IMR-90 (cell line): ENCODE data around the gene MCRIP2. TPM values are rescaled to one million over a fixed set of nuclear protein-coding genes. Genes with fewer than 3 reads are reported as not detected.
A peak's percentile ranks its signal among the peaks of the same experiment; 100 is the strongest.

Experiments
- ATAC-seq: fragments of 200-7000 bp; cut with Tn5 transposase; 2 replicates; pipeline ENCODE4 v1.9.1; 2020; ENCODE audit warnings: low read depth, mild to moderate bottlenecking, moderate library complexity
- BruUV-seq: library from RNA; stranded (reverse); fragments of 400-500 nt; replicated peaks from 2 replicates; lab custom pipeline; 2021; lab: Mats Ljungman, UMichigan
- CTCF ChIA-PET: fragments of 300-600 bp; formaldehyde crosslinking; extraction: SDS; loops from one replicate; lab custom pipeline; 2021; ENCODE audit warnings: antibody characterized with exemption; lab: Yijun Ruan, JAX
- POLR2A ChIA-PET: fragments of 300-600 bp; sonication (Branson Sonifier 250); formaldehyde crosslinking; loops from one replicate; lab custom pipeline; 2022; ENCODE audit warnings: antibody characterized with exemption; ENCODE audit not compliant: unreplicated experiment; lab: Charles Lee
- DNase-seq: peaks from one replicate; pipeline ENCODE4 v3.0.0; 2013
- H2AFZ ChIP-seq: replicated peaks from 2 replicates; pipeline ENCODE3; 2013; ENCODE audit warnings: low read length, mild to moderate bottlenecking; ENCODE audit not compliant: poor library complexity
- H2AK5ac ChIP-seq: 2 replicates; pipeline ENCODE4 v1.6.1; 2013; ENCODE audit warnings: low read depth, low read length, inconsistent platforms
- H2AK9ac ChIP-seq: replicated peaks from 2 replicates; pipeline ENCODE3; 2013; ENCODE audit warnings: mild to moderate bottlenecking, low read depth, low read length, moderate library complexity; ENCODE audit not compliant: poor library complexity
- H2BK120ac ChIP-seq: 2 replicates; pipeline ENCODE4 v1.6.1; 2013; ENCODE audit warnings: low read depth, low read length, inconsistent platforms
- H2BK15ac ChIP-seq: 3 replicates; pipeline ENCODE4 v1.6.1; 2013; ENCODE audit warnings: low read depth, low read length, inconsistent platforms
- H2BK20ac ChIP-seq: 2 replicates; pipeline ENCODE4 v1.6.1; 2013; ENCODE audit warnings: low read depth, mild to moderate bottlenecking, inconsistent platforms, low read length, moderate library complexity
- H2BK5ac ChIP-seq: 2 replicates; pipeline ENCODE4 v1.6.1; 2013; ENCODE audit warnings: mild to moderate bottlenecking, low read depth, low read length, inconsistent platforms; ENCODE audit not compliant: poor library complexity, severe bottlenecking
- H3K14ac ChIP-seq: replicated peaks from 2 replicates; pipeline ENCODE4 v1.6.1; 2013; ENCODE audit warnings: low read depth, low read length, inconsistent platforms
- H3K18ac ChIP-seq: 2 replicates; pipeline ENCODE4 v1.6.1; 2013; ENCODE audit warnings: low read depth, low read length, control low read depth
- H3K23ac ChIP-seq: 2 replicates; pipeline ENCODE4 v1.6.1; 2013; ENCODE audit warnings: low read depth, low read length, inconsistent platforms
- H3K27ac ChIP-seq: 2 replicates; pipeline ENCODE4 v1.5.1; 2013; ENCODE audit warnings: mild to moderate bottlenecking, control low read depth, low read length; ENCODE audit not compliant: insufficient read depth
- H3K27me3 ChIP-seq: 2 replicates; pipeline ENCODE4 v1.6.1; 2013; ENCODE audit warnings: low read length; ENCODE audit not compliant: control insufficient read depth, insufficient read depth
- H3K36me3 ChIP-seq: 2 replicates; pipeline ENCODE4 v1.6.1; 2013; ENCODE audit warnings: low read length, mixed read lengths; ENCODE audit not compliant: control insufficient read depth, insufficient read depth
- H3K4ac ChIP-seq: 2 replicates; pipeline ENCODE4 v1.6.1; 2013; ENCODE audit warnings: low read depth, low read length, inconsistent platforms
- H3K4me1 ChIP-seq: 2 replicates; pipeline ENCODE4 v1.6.1; 2013; ENCODE audit warnings: low read length, mixed read lengths; ENCODE audit not compliant: control insufficient read depth, insufficient read depth
- H3K4me2 ChIP-seq: 2 replicates; pipeline ENCODE4 v1.6.1; 2013; ENCODE audit warnings: low read depth, mild to moderate bottlenecking, control low read depth, low read length, moderate library complexity
- H3K4me3 ChIP-seq: 2 replicates; pipeline ENCODE4 v1.5.1; 2013; ENCODE audit warnings: low read depth, mild to moderate bottlenecking, control low read depth, low read length, moderate library complexity; ENCODE audit not compliant: insufficient read depth
- H3K56ac ChIP-seq: 2 replicates; pipeline ENCODE4 v1.6.1; 2013; ENCODE audit warnings: low read length, inconsistent platforms; ENCODE audit not compliant: insufficient read depth; ENCODE audit errors: extremely low read depth
- H3K79me1 ChIP-seq, 2 experiments: 2 replicates each; pipeline ENCODE4 v1.6.1; 2013; ENCODE audit warnings: low read length in 2 of 2, inconsistent platforms in 1 of 2, low read depth in 1 of 2
- H3K9ac ChIP-seq: 2 replicates; pipeline ENCODE4 v1.6.1; 2013; ENCODE audit warnings: low read depth, low read length, control low read depth
- H3K9me1 ChIP-seq: 2 replicates; pipeline ENCODE4 v1.6.1; 2013; ENCODE audit warnings: low read length, inconsistent platforms; ENCODE audit not compliant: insufficient read depth
- H3K9me3 ChIP-seq: 2 replicates; pipeline ENCODE4 v1.6.1; 2013; ENCODE audit warnings: low read length; ENCODE audit not compliant: control insufficient read depth, insufficient read depth
- H4K20me1 ChIP-seq: 2 replicates; pipeline ENCODE4 v1.6.1; 2013; ENCODE audit warnings: low read length, inconsistent platforms; ENCODE audit not compliant: insufficient read depth
- H4K5ac ChIP-seq: 2 replicates; pipeline ENCODE4 v1.6.1; 2013; ENCODE audit warnings: mild to moderate bottlenecking, low read depth, low read length, control low read depth
- H4K8ac ChIP-seq, 2 experiments: 2 replicates each; pipeline ENCODE4 v1.6.1; 2013; ENCODE audit warnings: low read depth in 2 of 2, low read length in 2 of 2, control low read depth in 1 of 2, inconsistent platforms in 1 of 2
- H4K91ac ChIP-seq: 2 replicates; pipeline ENCODE4 v1.6.1; 2013; ENCODE audit warnings: low read depth, low read length, inconsistent platforms; ENCODE audit not compliant: insufficient read depth
- BHLHE40 ChIP-seq: fragments of 150-350 bp; IDR thresholded peaks from 2 replicates; pipeline ENCODE4 v1.6.1; 2016; ENCODE audit warnings: mild to moderate bottlenecking, low read depth, low read length
- CEBPB ChIP-seq: IDR thresholded peaks from 2 replicates; pipeline ENCODE4 v1.6.1; 2012; ENCODE audit warnings: low read depth, low read length, improper control_type of control experiment
- CHD1 ChIP-seq: IDR thresholded peaks from 2 replicates; pipeline ENCODE4 v1.6.1; 2012; ENCODE audit warnings: low read depth, low read length, improper control_type of control experiment
- CTCF ChIP-seq: conservative IDR thresholded peaks from 2 replicates; pipeline ENCODE4 v1.5.1; 2012; ENCODE audit warnings: mild to moderate bottlenecking, low read depth, low read length, improper control_type of control experiment
- ELK1 ChIP-seq: fragments of 150-350 bp; IDR thresholded peaks from 2 replicates; pipeline ENCODE4 v1.6.1; 2016; ENCODE audit warnings: low read depth, mild to moderate bottlenecking, low read length, moderate library complexity, borderline replicate concordance
- FOS ChIP-seq: fragments of 150-350 bp; IDR thresholded peaks from 2 replicates; pipeline ENCODE4 v1.6.1; 2016; ENCODE audit warnings: low read depth, low read length
- MAFK ChIP-seq: IDR thresholded peaks from 2 replicates; pipeline ENCODE4 v1.6.1; 2012; ENCODE audit warnings: low read depth, low read length, improper control_type of control experiment
- MAZ ChIP-seq: IDR thresholded peaks from 2 replicates; pipeline ENCODE4 v1.6.1; 2012; ENCODE audit warnings: low read depth, mild to moderate bottlenecking, low read length, improper control_type of control experiment, moderate library complexity, borderline replicate concordance
- MXI1 ChIP-seq: IDR thresholded peaks from 2 replicates; pipeline ENCODE4 v1.6.1; 2012; ENCODE audit warnings: low read depth, mild to moderate bottlenecking, low read length, moderate library complexity, borderline replicate concordance
- NFE2L2 ChIP-seq: fragments of 150-350 bp; IDR thresholded peaks from 2 replicates; pipeline ENCODE4 v1.6.1; 2016; ENCODE audit warnings: low read depth, mild to moderate bottlenecking, low read length
- POLR2A ChIP-seq: IDR thresholded peaks from 2 replicates; pipeline ENCODE4 v1.6.1; 2012; ENCODE audit warnings: mild to moderate bottlenecking, low read depth, low read length
- RAD21 ChIP-seq: IDR thresholded peaks from 2 replicates; pipeline ENCODE4 v1.6.1; 2012; ENCODE audit warnings: low read length, improper control_type of control experiment
- RCOR1 ChIP-seq: IDR thresholded peaks from 2 replicates; pipeline ENCODE4 v1.6.1; 2012; ENCODE audit warnings: mild to moderate bottlenecking, low read length, improper control_type of control experiment; ENCODE audit not compliant: insufficient replicate concordance
- RFX5 ChIP-seq: IDR thresholded peaks from 2 replicates; pipeline ENCODE4 v1.8.0; 2012; ENCODE audit warnings: low read depth, mild to moderate bottlenecking, low read length, moderate library complexity
- SMC3 ChIP-seq: fragments of 150-350 bp; IDR thresholded peaks from 2 replicates; pipeline ENCODE4 v1.6.1; 2016; ENCODE audit warnings: low read depth, mild to moderate bottlenecking, antibody characterized with exemption, low read length, moderate library complexity
- USF2 ChIP-seq: fragments of 150-350 bp; IDR thresholded peaks from 2 replicates; pipeline ENCODE4 v1.6.1; 2017; ENCODE audit warnings: mild to moderate bottlenecking, antibody characterized with exemption, low read length, low read depth
- WGBS, 2 experiments: methylation state at CpG; one replicate each; pipeline versions ENCODE4 v1.1.5 to v1.1.7; 2013; ENCODE audit warnings: missing lambda C conversion rate in 2 of 2; ENCODE audit not compliant: insufficient read length in 1 of 2; ENCODE audit errors: extremely low coverage in 2 of 2; 5-methylcytosine and 5-hydroxymethylcytosine counted together
- dilution Hi-C: fragments of 300-500 bp; cut with HindIII; formaldehyde crosslinking; loops from one replicate; pipeline ENCODE4 v1.14.3; 2018; ENCODE audit warnings: low sequenced_read_pairs; ENCODE audit not compliant: unreplicated experiment
- in situ Hi-C: fragments of 300-500 bp; cut with MboI; formaldehyde crosslinking; loops from 3 replicates; pipeline ENCODE4 v1.14.3; 2019; ENCODE audit warnings: low sequenced_read_pairs, inconsistent platforms, mixed read lengths
- intact Hi-C: fragments of 100-400 bp; cut with micrococcal nuclease; formaldehyde crosslinking; loops from 2 replicates; pipeline ENCODE4 v1.10.0; 2022
- polyA plus RNA-seq, 3 experiments: library from polyadenylated mRNA; depleted of rRNA; stranded (reverse); fragments of >200 nt; gene quantifications; 2 replicates each; pipeline ENCODE4 v1.2.3, GENCODE V29; 2012; ENCODE audit warnings: low replicate concordance in 1 of 3
- total RNA-seq: library from RNA; depleted of rRNA; stranded (reverse); fragments of >200 nt; gene quantifications from 2 replicates; pipeline ENCODE4 v1.2.3, GENCODE V29; 2012

The MCRIP2 gene
- total and polyA plus RNA-seq, 2 of the 4 experiments (the other 2 are of a cell fraction): 6.3 to 19.6 TPM

GRCh38 chr16:676565-676902, 34.9 kb downstream of the MCRIP2 start:
- no peak overlapping the region for H3K4me3 ChIP-seq
- no peak for TF ChIP-seq MAZ
- no peak for TF ChIP-seq ELK1
- no peak for TF ChIP-seq POLR2A
- TF ChIP-seq RAD21: no peak
- TF ChIP-seq RFX5: no peak
- no peak for TF ChIP-seq CTCF
- no peak for TF ChIP-seq FOS
- no peak for TF ChIP-seq CHD1
- no peak for TF ChIP-seq NFE2L2
- TF ChIP-seq SMC3: no peak
- no peak for TF ChIP-seq RCOR1
- TF ChIP-seq MAFK: no peak
- TF ChIP-seq USF2: no peak
- TF ChIP-seq CEBPB: no peak
- TF ChIP-seq MXI1: no peak
- no peak for TF ChIP-seq BHLHE40
- WGBS, 2 experiments: 91% methylated on average over 15 of the region's 21 CpGs; no CpG with 5 or more reads in 1 of the 2 experiments
- H3K4me1 ChIP-seq: peaks cover 15% of the 10 kb centered on the region
- no peak overlapping the region for H4K91ac ChIP-seq
- H3K79me1 ChIP-seq: peaks cover 0 to 27% of the 10 kb centered on the region in 2 experiments; a peak in 2 of 4 replicates
- H2BK5ac ChIP-seq: no peak overlapping the region
- no peak overlapping the region for H4K8ac ChIP-seq
- H3K27me3 ChIP-seq: no peaks in the 10 kb centered on the region
- no peak overlapping the region for H3K4ac ChIP-seq
- CTCF ChIA-PET: no interaction called here
- H3K9me1 ChIP-seq: peaks cover 9% of the 10 kb centered on the region; the same call in 1 of the 2 replicates
- in situ Hi-C loops: no loop called here
- H3K9me3 ChIP-seq: no peaks in the 10 kb centered on the region
- POLR2A ChIA-PET: no interaction called here
- H2AK9ac ChIP-seq: peak overlapping the region; percentile 78
- H3K27ac ChIP-seq: no peak overlapping the region
- DNase-seq (no peak), ATAC-seq (no peak)
- no peak overlapping the region for H2AK5ac ChIP-seq
- peaks cover 29% of the 10 kb centered on the region for H4K20me1 ChIP-seq
- dilution Hi-C loops: no loop called here
- intact Hi-C loops: no loop called here
- no peak overlapping the region for H2BK20ac ChIP-seq
- H3K9ac ChIP-seq: no peak overlapping the region
- peaks cover 28% of the 10 kb centered on the region for H3K36me3 ChIP-seq
- no peak overlapping the region for H2BK120ac ChIP-seq
- H3K56ac ChIP-seq: no peak overlapping the region
- no peak overlapping the region for H4K5ac ChIP-seq
- no TSS peak for BruUV-seq
- no peak overlapping the region for H2AFZ ChIP-seq
- no peak overlapping the region for H3K23ac ChIP-seq
- H2BK15ac ChIP-seq: no peak overlapping the region
- no peak overlapping the region for H3K18ac ChIP-seq
- H3K14ac ChIP-seq: no peak overlapping the region
- no peak overlapping the region for H3K4me2 ChIP-seq
